ENCODE results near the gene CORO1A.
"Not testable (repeated sequence)": the region's sequence is repeated elsewhere in the genome, so short reads cannot be mapped to it uniquely, and the experiment has no call there.

The CORO1A gene

GRCh38 chr16:30173054-30173453 lies 10.3 kb upstream of the CORO1A start:
- H3K36me3 ChIP-seq (ENCODE audit: control insufficient read depth, insufficient read depth, low read length): no peaks in the 10 kb centered on the region
- H3K4me1 ChIP-seq (ENCODE audit: control insufficient read depth, insufficient read depth, low read length, poor library complexity, severe bottlenecking): no peaks in the 10 kb centered on the region
- H3K4me3 ChIP-seq (ENCODE audit: extremely low read depth, insufficient read depth, low read length, poor library complexity, severe bottlenecking): no peak overlapping the region
- WGBS, 2 experiments (ENCODE audit: insufficient coverage in 2 of 2): 83% methylated on average over 1 of the region's 7 CpGs; no CpG with 5 or more reads in 1 of the 2 experiments
- H3K9me3 ChIP-seq (ENCODE audit: control insufficient read depth, low read length): no peaks in the 10 kb centered on the region
- no peak overlapping the region for H3K27ac ChIP-seq (ENCODE audit: low read depth, low read length, severe bottlenecking)

GRCh38 chr16:30176876-30177275 lies 6.5 kb upstream of the CORO1A start:
- H3K4me1 ChIP-seq (ENCODE audit: control insufficient read depth, insufficient read depth, low read length, poor library complexity, severe bottlenecking); H3K27ac ChIP-seq (ENCODE audit: low read depth, low read length, severe bottlenecking); H3K9me3 ChIP-seq (ENCODE audit: control insufficient read depth, low read length); H3K36me3 ChIP-seq (ENCODE audit: control insufficient read depth, insufficient read depth, low read length); H3K4me3 ChIP-seq (ENCODE audit: extremely low read depth, insufficient read depth, low read length, poor library complexity, severe bottlenecking): not testable (repeated sequence)
- 85 to 90% methylated on average over 3 of the region's 6 CpGs for WGBS, 2 experiments (ENCODE audit: insufficient coverage in 2 of 2)

- H3K4me1 ChIP-seq (ENCODE audit: control insufficient read depth, insufficient read depth, low read length, poor library complexity, severe bottlenecking): no peaks in the 10 kb centered on the region
- H3K9me3 ChIP-seq (ENCODE audit: control insufficient read depth, low read length): no peaks in the 10 kb centered on the region
- no peak overlapping the region for H3K4me3 ChIP-seq (ENCODE audit: extremely low read depth, insufficient read depth, low read length, poor library complexity, severe bottlenecking)
- H3K36me3 ChIP-seq (ENCODE audit: control insufficient read depth, insufficient read depth, low read length): no peaks in the 10 kb centered on the region
- H3K27ac ChIP-seq (ENCODE audit: low read depth, low read length, severe bottlenecking): no peak overlapping the region
- 79 to 80% methylated on average over 1 of the region's 4 CpGs for WGBS, 2 experiments (ENCODE audit: insufficient coverage in 2 of 2)
These were observed 4.2 kb upstream of the CORO1A start for GRCh38 chr16:30179195-30179594.

- WGBS, 2 experiments (ENCODE audit: insufficient coverage in 2 of 2): 86 to 92% methylated on average over 7 to 8 of the region's 9 CpGs
- no peak overlapping the region for H3K27ac ChIP-seq (ENCODE audit: low read depth, low read length, severe bottlenecking)
- no peaks in the 10 kb centered on the region for H3K4me1 ChIP-seq (ENCODE audit: control insufficient read depth, insufficient read depth, low read length, poor library complexity, severe bottlenecking)
- no peaks in the 10 kb centered on the region for H3K9me3 ChIP-seq (ENCODE audit: control insufficient read depth, low read length)
- no peak overlapping the region for H3K4me3 ChIP-seq (ENCODE audit: extremely low read depth, insufficient read depth, low read length, poor library complexity, severe bottlenecking)
- no peaks in the 10 kb centered on the region for H3K36me3 ChIP-seq (ENCODE audit: control insufficient read depth, insufficient read depth, low read length)
These were observed 3.5 kb upstream of the CORO1A start for GRCh38 chr16:30179931-30180330.

GRCh38 chr16:30180741-30181140 lies 2.7 kb upstream of the CORO1A start:
- no peak overlapping the region for H3K4me3 ChIP-seq (ENCODE audit: extremely low read depth, insufficient read depth, low read length, poor library complexity, severe bottlenecking)
- H3K36me3 ChIP-seq (ENCODE audit: control insufficient read depth, insufficient read depth, low read length): no peaks in the 10 kb centered on the region
- no peaks in the 10 kb centered on the region for H3K9me3 ChIP-seq (ENCODE audit: control insufficient read depth, low read length)
- WGBS, 2 experiments (ENCODE audit: insufficient coverage in 2 of 2): 81 to 93% methylated on average over 3 of the region's 3 CpGs
- peaks cover 4% of the 10 kb centered on the region for H3K4me1 ChIP-seq (ENCODE audit: control insufficient read depth, insufficient read depth, low read length, poor library complexity, severe bottlenecking)
- H3K27ac ChIP-seq (ENCODE audit: low read depth, low read length, severe bottlenecking): no peak overlapping the region

GRCh38 chr16:30184096-30184890 lies 891 bp downstream of the CORO1A start:
- H3K27ac ChIP-seq (ENCODE audit: low read depth, low read length, severe bottlenecking): no peak overlapping the region
- H3K36me3 ChIP-seq (ENCODE audit: control insufficient read depth, insufficient read depth, low read length): no peaks in the 10 kb centered on the region
- no peaks in the 10 kb centered on the region for H3K9me3 ChIP-seq (ENCODE audit: control insufficient read depth, low read length)
- H3K4me1 ChIP-seq (ENCODE audit: control insufficient read depth, insufficient read depth, low read length, poor library complexity, severe bottlenecking): peaks cover 4% of the 10 kb centered on the region
- 83 to 87% methylated on average over 14 to 15 of the region's 24 CpGs for WGBS, 2 experiments (ENCODE audit: insufficient coverage in 2 of 2)
- peak overlapping the region; percentile 41 for H3K4me3 ChIP-seq (ENCODE audit: extremely low read depth, insufficient read depth, low read length, poor library complexity, severe bottlenecking)

- 90% methylated on average over 12 of the region's 13 CpGs for WGBS, 2 experiments (ENCODE audit: insufficient coverage in 2 of 2)
- Histone ChIP-seq H3K27ac (ENCODE audit: low read depth, low read length, severe bottlenecking) (no peak overlapping the region), H3K36me3 (ENCODE audit: control insufficient read depth, insufficient read depth, low read length) (no peaks in the 10 kb centered on the region), H3K4me1 (ENCODE audit: control insufficient read depth, insufficient read depth, low read length, poor library complexity, severe bottlenecking) (peaks cover 4% of the 10 kb centered on the region), H3K9me3 (ENCODE audit: control insufficient read depth, low read length) (no peaks in the 10 kb centered on the region), H3K4me3 (ENCODE audit: extremely low read depth, insufficient read depth, low read length, poor library complexity, severe bottlenecking) (no peak overlapping the region)
These were observed 1.7 kb downstream of the CORO1A start for GRCh38 chr16:30184891-30185682.

- Histone ChIP-seq H3K27ac (ENCODE audit: low read depth, low read length, severe bottlenecking) (no peak overlapping the region), H3K36me3 (ENCODE audit: control insufficient read depth, insufficient read depth, low read length) (no peaks in the 10 kb centered on the region), H3K4me1 (ENCODE audit: control insufficient read depth, insufficient read depth, low read length, poor library complexity, severe bottlenecking) (peaks cover 4% of the 10 kb centered on the region), H3K9me3 (ENCODE audit: control insufficient read depth, low read length) (no peaks in the 10 kb centered on the region), H3K4me3 (ENCODE audit: extremely low read depth, insufficient read depth, low read length, poor library complexity, severe bottlenecking) (no peak overlapping the region)
- WGBS, 2 experiments (ENCODE audit: insufficient coverage in 2 of 2): 91 to 94% methylated on average over 8 to 9 of the region's 15 CpGs
These were observed 2.5 kb downstream of the CORO1A start for GRCh38 chr16:30185683-30186421.

- no peaks in the 10 kb centered on the region for H3K36me3 ChIP-seq (ENCODE audit: control insufficient read depth, insufficient read depth, low read length)
- no peaks in the 10 kb centered on the region for H3K9me3 ChIP-seq (ENCODE audit: control insufficient read depth, low read length)
- peaks cover 4% of the 10 kb centered on the region for H3K4me1 ChIP-seq (ENCODE audit: control insufficient read depth, insufficient read depth, low read length, poor library complexity, severe bottlenecking)
- WGBS, 2 experiments (ENCODE audit: insufficient coverage in 2 of 2): 97 to 100% methylated on average over 7 of the region's 9 CpGs
- no peak overlapping the region for H3K4me3 ChIP-seq (ENCODE audit: extremely low read depth, insufficient read depth, low read length, poor library complexity, severe bottlenecking)
- H3K27ac ChIP-seq (ENCODE audit: low read depth, low read length, severe bottlenecking): no peak overlapping the region
These were observed 3.0 kb downstream of the CORO1A start for GRCh38 chr16:30186444-30186781.

GRCh38 chr16:30186782-30187555 lies 3.6 kb downstream of the CORO1A start:
- no peak overlapping the region for H3K4me3 ChIP-seq (ENCODE audit: extremely low read depth, insufficient read depth, low read length, poor library complexity, severe bottlenecking)
- no peaks in the 10 kb centered on the region for H3K36me3 ChIP-seq (ENCODE audit: control insufficient read depth, insufficient read depth, low read length)
- H3K4me1 ChIP-seq (ENCODE audit: control insufficient read depth, insufficient read depth, low read length, poor library complexity, severe bottlenecking): peaks cover 4% of the 10 kb centered on the region
- WGBS, 2 experiments (ENCODE audit: insufficient coverage in 2 of 2): 72 to 80% methylated on average over 25 to 32 of the region's 36 CpGs
- no peak overlapping the region for H3K27ac ChIP-seq (ENCODE audit: low read depth, low read length, severe bottlenecking)
- H3K9me3 ChIP-seq (ENCODE audit: control insufficient read depth, low read length): no peaks in the 10 kb centered on the region

Measured in mesodermal cell (in vitro differentiated cells).